DND-41 (cell line): Measurements from ENCODE around the gene STK16.

Experiments
- CTCF ChIP-seq: IDR thresholded peaks from 2 replicates; pipeline ENCODE4 v1.5.1; 2012; ENCODE audit warnings: borderline replicate concordance, low read length, moderate library complexity, mild to moderate bottlenecking; ENCODE audit not compliant: poor library complexity, severe bottlenecking; ENCODE audit errors: extremely low read depth
- EZH2 ChIP-seq: IDR thresholded peaks from 3 replicates; pipeline ENCODE4 v1.6.1; 2012; ENCODE audit warnings: borderline replicate concordance, low read depth, mild to moderate bottlenecking, moderate library complexity, low read length, inconsistent platforms; ENCODE audit not compliant: severe bottlenecking

- TF ChIP-seq CTCF: no peak
- no peak for TF ChIP-seq EZH2
Observed at GRCh38 chr2:219289195-219289536, 43.9 kb downstream of the STK16 start.
